EL (cell line): ENCODE measurements around the gene SLC5A7.

ENCODE experiments used
- DNase-seq: peaks from one replicate; pipeline ENCODE4 v3.0.0-alpha.2; 2016

The SLC5A7 gene

GRCh38 chr2:107986278-107987217 lies at the start of gene SLC5A7:
TSS of gene SLC5A7 (plus strand) at chr2:107986524. CDS start at chr2:107988156, 1,632 bp downstream.
- DNase-seq = no peak

- DNase-seq = no peak
Measured at GRCh38 chr2:107961395-107961794, 24.9 kb upstream of the SLC5A7 start.

GRCh38 chr2:107964185-107964584 lies 22.1 kb upstream of the SLC5A7 start:
- DNase-seq = no peak

- no peak for DNase-seq
Measured at GRCh38 chr2:107984707-107985106, 1.6 kb upstream of the SLC5A7 start.

GRCh38 chr2:107988108-107988507 lies 1.8 kb downstream of the SLC5A7 start:
- no peak for DNase-seq

- no peak for DNase-seq
Measured at GRCh38 chr2:107989445-107989844, 3.1 kb downstream of the SLC5A7 start.

- DNase-seq = no peak
Measured at GRCh38 chr2:107990718-107991117, 4.4 kb downstream of the SLC5A7 start.

GRCh38 chr2:107992069-107992468 lies 5.7 kb downstream of the SLC5A7 start:
- DNase-seq = no peak

- DNase-seq = no peak
Measured at GRCh38 chr2:107999158-107999557, 12.8 kb downstream of the SLC5A7 start.

- DNase-seq = no peak
Measured at GRCh38 chr2:108010912-108011591, 24.7 kb downstream of the SLC5A7 start.

- DNase-seq = no peak
Measured at GRCh38 chr2:108013305-108013704, 27.0 kb downstream of the SLC5A7 start.

- no peak for DNase-seq
Measured at GRCh38 chr2:108022628-108023027, 36.3 kb downstream of the SLC5A7 start.

- DNase-seq = no peak
Measured at GRCh38 chr2:108023776-108024175, 37.5 kb downstream of the SLC5A7 start.

GRCh38 chr2:108026092-108026794 lies 39.9 kb downstream of the SLC5A7 start:
- DNase-seq = no peak

GRCh38 chr2:108029496-108029895 lies 43.2 kb downstream of the SLC5A7 start:
- DNase-seq = no peak

- no peak for DNase-seq
Measured at GRCh38 chr2:108029912-108030311, 43.6 kb downstream of the SLC5A7 start.

- no peak for DNase-seq
Measured at GRCh38 chr2:108031471-108031941, 45.2 kb downstream of the SLC5A7 start.

GRCh38 chr2:108034843-108035242 lies 48.5 kb downstream of the SLC5A7 start:
- no peak for DNase-seq

- no peak for DNase-seq
Measured at GRCh38 chr2:108048752-108049151, 62.4 kb downstream of the SLC5A7 start.

GRCh38 chr2:108058576-108059137 lies 72.3 kb downstream of the SLC5A7 start:
- DNase-seq = no peak

- DNase-seq = no peak
Measured at GRCh38 chr2:108061439-108062042, 75.2 kb downstream of the SLC5A7 start.
